Activated T-cell treated with anti-CD3 and anti-CD28 coated beads, Interleukin-2, amount 50 U/mL, for 4 hours (primary cell): ENCODE results near the gene AGBL1. TPM values are rescaled to one million over a fixed set of nuclear protein-coding genes. Genes with fewer than 3 reads are reported as not detected.
A peak's percentile ranks its signal among the peaks of the same experiment; 100 is the strongest.

Experiments
- ATAC-seq, 2 donors: fragments of 200-7000 bp; cut with Tn5 transposase; one replicate each; pipeline ENCODE4 v1.10.0; 2021
- DNase-seq: peaks from one replicate; pipeline ENCODE4 v3.0.0-alpha.2; 2020
- H3K27me3 Mint-ChIP-seq: one replicate; pipeline ENCODE4 v1.8.0; 2021; ENCODE audit warnings: low read depth, mixed read lengths
- H3K36me3 Mint-ChIP-seq: one replicate; pipeline ENCODE4 v1.8.0; 2022; ENCODE audit warnings: mixed read lengths; ENCODE audit not compliant: insufficient read depth
- H3K4me1 Mint-ChIP-seq: one replicate; pipeline ENCODE4 v1.8.0; 2021; ENCODE audit warnings: low read depth, mixed read lengths
- H3K4me3 Mint-ChIP-seq: one replicate; pipeline ENCODE4 v1.8.0; 2021; ENCODE audit warnings: mild to moderate bottlenecking, moderate library complexity, mixed read lengths
- H3K9me3 Mint-ChIP-seq: one replicate; pipeline ENCODE4 v1.8.0; 2021; ENCODE audit warnings: mixed read lengths
- total RNA-seq, 3 donors: library from RNA; stranded (reverse); gene quantifications; one replicate each; pipeline ENCODE4 v1.2.1, GENCODE V29; 2021

The AGBL1 gene
- total RNA-seq, 3 donors from 2014 or later: 0.05 TPM; not detected in 2

- Mint-ChIP-seq H3K4me1 (no peaks in the 10 kb centered on the region), H3K36me3 (no peaks in the 10 kb centered on the region), H3K4me3 (no peak overlapping the region), H3K9me3 (peaks cover 15% of the 10 kb centered on the region), H3K27me3 (peaks cover 12% of the 10 kb centered on the region)
- no peak for ATAC-seq
- DNase-seq: no peak
Observed at GRCh38 chr15:86327230-86327865, 247.7 kb downstream of the AGBL1 start.

GRCh38 chr15:86328658-86329057, 249.0 kb downstream of the AGBL1 start:
- Mint-ChIP-seq H3K4me1 (no peaks in the 10 kb centered on the region), H3K27me3 (peaks cover 12% of the 10 kb centered on the region), H3K36me3 (no peaks in the 10 kb centered on the region), H3K9me3 (peaks cover 15% of the 10 kb centered on the region), H3K4me3 (no peak overlapping the region)
- ATAC-seq (no peak), DNase-seq (no peak)

GRCh38 chr15:86329311-86330013, 249.8 kb downstream of the AGBL1 start:
- DNase-seq (no peak), ATAC-seq (no peak)
- peaks cover 5% of the 10 kb centered on the region for H3K4me1 Mint-ChIP-seq
- H3K9me3 Mint-ChIP-seq: peaks cover 15% of the 10 kb centered on the region
- peaks cover 12% of the 10 kb centered on the region for H3K27me3 Mint-ChIP-seq
- H3K36me3 Mint-ChIP-seq: no peaks in the 10 kb centered on the region
- no peak overlapping the region for H3K4me3 Mint-ChIP-seq

GRCh38 chr15:86333819-86334218, 254.1 kb downstream of the AGBL1 start:
- Mint-ChIP-seq H3K4me1 (peaks cover 5% of the 10 kb centered on the region), H3K27me3 (peaks cover 3% of the 10 kb centered on the region), H3K36me3 (no peaks in the 10 kb centered on the region), H3K4me3 (no peak overlapping the region), H3K9me3 (peaks cover 14% of the 10 kb centered on the region)
- DNase-seq: no peak
- peak; percentile 46 to 57 for ATAC-seq

- Mint-ChIP-seq H3K27me3 (peaks cover 2% of the 10 kb centered on the region), H3K4me3 (no peak overlapping the region), H3K36me3 (no peaks in the 10 kb centered on the region), H3K4me1 (peaks cover 5% of the 10 kb centered on the region), H3K9me3 (peaks cover 10% of the 10 kb centered on the region)
- DNase-seq (no peak), ATAC-seq (peak; percentile 78 to 79)
Observed at GRCh38 chr15:86336051-86336788, 256.5 kb downstream of the AGBL1 start.

GRCh38 chr15:86337071-86337470, 257.4 kb downstream of the AGBL1 start:
- no peak for ATAC-seq
- Mint-ChIP-seq H3K36me3 (no peaks in the 10 kb centered on the region), H3K9me3 (peaks cover 5% of the 10 kb centered on the region), H3K27me3 (no peaks in the 10 kb centered on the region), H3K4me1 (peaks cover 5% of the 10 kb centered on the region), H3K4me3 (no peak overlapping the region)
- DNase-seq: no peak

- DNase-seq (no peak), ATAC-seq (no peak)
- no peaks in the 10 kb centered on the region for H3K36me3 Mint-ChIP-seq
- H3K9me3 Mint-ChIP-seq: no peaks in the 10 kb centered on the region
- H3K4me3 Mint-ChIP-seq: no peak overlapping the region
- peaks cover 7% of the 10 kb centered on the region for H3K27me3 Mint-ChIP-seq
- H3K4me1 Mint-ChIP-seq: no peaks in the 10 kb centered on the region
Observed at GRCh38 chr15:86347245-86347644, 267.6 kb downstream of the AGBL1 start.

GRCh38 chr15:86349565-86349964, 269.9 kb downstream of the AGBL1 start:
- Mint-ChIP-seq H3K36me3 (no peaks in the 10 kb centered on the region), H3K9me3 (no peaks in the 10 kb centered on the region), H3K4me3 (no peak overlapping the region), H3K27me3 (peaks cover 7% of the 10 kb centered on the region), H3K4me1 (no peaks in the 10 kb centered on the region)
- ATAC-seq (no peak), DNase-seq (no peak)

- ATAC-seq: no peak
- Mint-ChIP-seq H3K36me3 (no peaks in the 10 kb centered on the region), H3K9me3 (no peaks in the 10 kb centered on the region), H3K4me3 (no peak overlapping the region), H3K4me1 (no peaks in the 10 kb centered on the region), H3K27me3 (peaks cover 2% of the 10 kb centered on the region)
- DNase-seq: no peak
Observed at GRCh38 chr15:86353213-86353612, 273.5 kb downstream of the AGBL1 start.

- ATAC-seq: no peak
- Mint-ChIP-seq H3K9me3 (no peaks in the 10 kb centered on the region), H3K27me3 (no peaks in the 10 kb centered on the region), H3K4me1 (no peaks in the 10 kb centered on the region), H3K4me3 (no peak overlapping the region), H3K36me3 (no peaks in the 10 kb centered on the region)
- no peak for DNase-seq
Observed at GRCh38 chr15:86355361-86355760, 275.7 kb downstream of the AGBL1 start.

GRCh38 chr15:86355801-86356200, 276.1 kb downstream of the AGBL1 start:
- no peaks in the 10 kb centered on the region for H3K36me3 Mint-ChIP-seq
- no peaks in the 10 kb centered on the region for H3K4me1 Mint-ChIP-seq
- no peaks in the 10 kb centered on the region for H3K9me3 Mint-ChIP-seq
- no peaks in the 10 kb centered on the region for H3K27me3 Mint-ChIP-seq
- ATAC-seq (no peak), DNase-seq (no peak)
- no peak overlapping the region for H3K4me3 Mint-ChIP-seq

GRCh38 chr15:86362555-86362954, 282.9 kb downstream of the AGBL1 start:
- H3K27me3 Mint-ChIP-seq: peaks cover 11% of the 10 kb centered on the region
- H3K4me1 Mint-ChIP-seq: no peaks in the 10 kb centered on the region
- peaks cover 17% of the 10 kb centered on the region for H3K9me3 Mint-ChIP-seq
- ATAC-seq: peak; percentile 61 to 73
- H3K36me3 Mint-ChIP-seq: no peaks in the 10 kb centered on the region
- DNase-seq: no peak
- H3K4me3 Mint-ChIP-seq: no peak overlapping the region

GRCh38 chr15:86373147-86373546, 293.5 kb downstream of the AGBL1 start:
- H3K9me3 Mint-ChIP-seq: peaks cover 13% of the 10 kb centered on the region
- ATAC-seq (no peak), DNase-seq (no peak)
- H3K4me3 Mint-ChIP-seq: no peak overlapping the region
- no peaks in the 10 kb centered on the region for H3K4me1 Mint-ChIP-seq
- peaks cover 6% of the 10 kb centered on the region for H3K27me3 Mint-ChIP-seq
- H3K36me3 Mint-ChIP-seq: no peaks in the 10 kb centered on the region

GRCh38 chr15:86375733-86376280, 296.1 kb downstream of the AGBL1 start:
- Mint-ChIP-seq H3K9me3 (peaks cover 5% of the 10 kb centered on the region), H3K36me3 (no peaks in the 10 kb centered on the region), H3K4me3 (no peak overlapping the region), H3K27me3 (peaks cover 6% of the 10 kb centered on the region), H3K4me1 (no peaks in the 10 kb centered on the region)
- ATAC-seq: no peak
- no peak for DNase-seq
